ENCODE measurements around the gene RTP5.

The RTP5 gene

GRCh38 chr2:241890524-241891235 lies 21.2 kb downstream of the RTP5 start:
- in situ Hi-C loops (cut with HindIII; ENCODE audit: low pct_ligation_motif_present, low sequenced_read_pairs), result no loop called here
- H3K27ac ChIP-seq, result no peak overlapping the region
- no peaks in the 10 kb centered on the region for H3K27me3 ChIP-seq (replicated peaks)
- no peaks in the 10 kb centered on the region for H3K36me3 ChIP-seq (replicated peaks)
- no peak for TF ChIP-seq CTCF (IDR thresholded peaks at IDR 0.05; ENCODE audit: low read depth, low read length, missing control alignments)
- H3K4me3 ChIP-seq (ENCODE audit: low read depth, low read length), result no peak overlapping the region
- DNase-seq, result no peak

- Histone ChIP-seq H3K27ac (no peak overlapping the region), H3K36me3 (replicated peaks) (no peaks in the 10 kb centered on the region), H3K27me3 (replicated peaks) (no peaks in the 10 kb centered on the region), H3K4me3 (ENCODE audit: low read depth, low read length) (no peak overlapping the region)
- TF ChIP-seq CTCF (IDR thresholded peaks at IDR 0.05; ENCODE audit: low read depth, low read length, missing control alignments), result no peak
- in situ Hi-C loops (cut with HindIII; ENCODE audit: low pct_ligation_motif_present, low sequenced_read_pairs), result no loop called here
- DNase-seq, result no peak
These were observed 21.9 kb downstream of the RTP5 start for GRCh38 chr2:241891315-241891987.

GRCh38 chr2:241891988-241892298 lies 22.4 kb downstream of the RTP5 start:
- TF ChIP-seq CTCF (IDR thresholded peaks at IDR 0.05; ENCODE audit: low read depth, low read length, missing control alignments), result no peak
- no peaks in the 10 kb centered on the region for H3K36me3 ChIP-seq (replicated peaks)
- no peaks in the 10 kb centered on the region for H3K27me3 ChIP-seq (replicated peaks)
- H3K4me3 ChIP-seq (ENCODE audit: low read depth, low read length), result no peak overlapping the region
- no peak for DNase-seq
- no peak overlapping the region for H3K27ac ChIP-seq
- in situ Hi-C loops (cut with HindIII; ENCODE audit: low pct_ligation_motif_present, low sequenced_read_pairs), result no loop called here

- Histone ChIP-seq H3K27ac (no peak overlapping the region), H3K4me3 (ENCODE audit: low read depth, low read length) (no peak overlapping the region), H3K27me3 (replicated peaks) (no peaks in the 10 kb centered on the region), H3K36me3 (replicated peaks) (no peaks in the 10 kb centered on the region)
- TF ChIP-seq CTCF (IDR thresholded peaks at IDR 0.05; ENCODE audit: low read depth, low read length, missing control alignments), result no peak
- in situ Hi-C loops (cut with HindIII; ENCODE audit: low pct_ligation_motif_present, low sequenced_read_pairs), result no loop called here
- DNase-seq, result no peak
These were observed 23.0 kb downstream of the RTP5 start for GRCh38 chr2:241892299-241893137.

GRCh38 chr2:241893265-241893664 lies 23.7 kb downstream of the RTP5 start:
- H3K27ac ChIP-seq, result no peak overlapping the region
- in situ Hi-C loops (cut with HindIII; ENCODE audit: low pct_ligation_motif_present, low sequenced_read_pairs), result no loop called here

More at GRCh38 chr2:241893265-241893664, 23.7 kb downstream of the RTP5 start:
- no peak overlapping the region for H3K4me3 ChIP-seq (ENCODE audit: low read depth, low read length)
- no peaks in the 10 kb centered on the region for H3K36me3 ChIP-seq (replicated peaks)
- no peak for DNase-seq
- no peaks in the 10 kb centered on the region for H3K27me3 ChIP-seq (replicated peaks)
- no peak for TF ChIP-seq CTCF (IDR thresholded peaks at IDR 0.05; ENCODE audit: low read depth, low read length, missing control alignments)

Measured in brain microvascular endothelial cell (primary cell).